IPS-20b (cell line): ENCODE data around the gene PIGN.

Experiments
- H3K27ac ChIP-seq: one replicate; pipeline ENCODE4 v1.5.1; 2013; ENCODE audit warnings: low read length
- H3K27me3 ChIP-seq: 2 replicates; pipeline ENCODE4 v1.6.1; 2013; ENCODE audit warnings: mild to moderate bottlenecking, low read length, inconsistent platforms; ENCODE audit not compliant: insufficient read depth
- H3K36me3 ChIP-seq: 2 replicates; pipeline ENCODE4 v1.6.1; 2013; ENCODE audit warnings: low read depth, mild to moderate bottlenecking, inconsistent platforms, low read length, moderate library complexity; ENCODE audit not compliant: insufficient read depth
- H3K4me1 ChIP-seq: 2 replicates; pipeline ENCODE4 v1.6.1; 2013; ENCODE audit warnings: mild to moderate bottlenecking, control low read depth, inconsistent platforms, low read length, moderate library complexity; ENCODE audit not compliant: insufficient read depth
- H3K4me3 ChIP-seq: 2 replicates; pipeline ENCODE4 v1.5.1; 2013; ENCODE audit warnings: mild to moderate bottlenecking, low read length, inconsistent platforms
- H3K9ac ChIP-seq: 2 replicates; pipeline ENCODE4 v1.6.1; 2013; ENCODE audit warnings: low read depth, mild to moderate bottlenecking, inconsistent platforms, low read length, moderate library complexity
- H3K9me3 ChIP-seq: 2 replicates; pipeline ENCODE4 v1.6.1; 2013; ENCODE audit warnings: mild to moderate bottlenecking, low read depth, low read length, inconsistent platforms; ENCODE audit not compliant: insufficient read depth

Gene PIGN

DNA sequence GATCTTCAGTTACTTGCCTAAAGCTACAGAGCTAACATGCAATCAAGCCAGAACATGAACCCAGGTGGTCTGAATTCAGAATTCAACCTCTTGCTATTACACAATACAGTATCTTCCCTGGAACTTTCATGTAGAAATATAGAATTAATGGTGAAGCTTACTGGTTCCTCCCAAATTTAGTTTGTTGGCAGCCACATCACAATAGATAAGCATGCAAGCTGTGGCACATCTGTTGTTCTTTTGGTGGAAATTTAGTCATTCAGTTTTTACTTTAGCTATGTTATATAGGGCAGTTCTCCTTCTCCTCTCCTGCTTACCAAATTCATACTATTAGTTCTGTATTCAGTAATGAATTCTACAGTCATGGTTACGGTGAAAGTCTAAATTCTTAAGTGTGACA is 193.0 kb downstream of the PIGN start:
- Histone ChIP-seq H3K4me3 (no peak overlapping the region), H3K9ac (no peak overlapping the region), H3K27ac (no peak overlapping the region), H3K9me3 (no peaks in the 10 kb centered on the region), H3K36me3 (no peaks in the 10 kb centered on the region), H3K4me1 (peaks cover 9% of the 10 kb centered on the region), H3K27me3 (no peaks in the 10 kb centered on the region)

DNA sequence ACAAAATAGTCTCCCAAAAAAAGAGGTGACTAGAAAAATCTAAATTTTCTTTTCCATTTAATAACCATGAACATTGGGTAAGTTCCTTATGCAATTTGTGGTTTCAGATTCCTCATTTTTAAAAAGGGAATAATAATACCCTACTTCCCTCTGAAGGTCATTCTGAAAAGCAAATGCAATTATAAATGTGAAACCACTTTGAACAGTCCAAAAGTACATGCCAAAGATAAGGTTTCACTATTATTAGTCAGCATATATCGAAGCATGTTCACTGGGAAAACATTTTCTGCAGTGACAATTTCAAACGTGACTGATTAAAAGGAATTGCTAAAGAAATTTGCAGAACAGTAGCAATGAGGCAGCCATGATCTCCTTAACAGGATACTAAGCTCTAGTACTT is 193.9 kb downstream of the PIGN start:
- Histone ChIP-seq H3K9me3 (no peaks in the 10 kb centered on the region), H3K4me1 (peaks cover 5% of the 10 kb centered on the region; the same call in 1 of the 2 replicates), H3K27ac (no peak overlapping the region), H3K4me3 (no peak overlapping the region), H3K27me3 (no peaks in the 10 kb centered on the region), H3K9ac (no peak overlapping the region), H3K36me3 (no peaks in the 10 kb centered on the region)

DNA sequence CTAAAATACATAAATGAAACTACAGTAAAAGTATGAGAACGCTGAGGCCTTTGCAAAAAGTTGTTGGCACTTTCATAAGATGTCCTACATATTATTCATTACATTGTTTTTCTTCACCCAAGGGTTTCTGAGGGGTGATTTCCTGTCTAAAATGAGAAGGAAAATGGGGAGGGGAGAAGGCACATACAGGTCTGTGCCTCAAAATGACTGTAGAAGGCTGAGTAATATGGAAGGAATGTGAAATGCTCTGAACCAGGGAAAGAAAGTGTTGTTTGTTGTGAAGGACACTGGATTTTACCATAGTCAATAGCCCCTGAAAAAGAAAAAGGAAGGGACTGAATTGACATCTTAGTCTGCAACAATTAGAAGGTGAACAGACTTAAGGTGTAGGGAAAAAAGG is 194.6 kb downstream of the PIGN start:
- Histone ChIP-seq H3K27ac (no peak overlapping the region), H3K9me3 (no peaks in the 10 kb centered on the region), H3K27me3 (no peaks in the 10 kb centered on the region), H3K4me1 (peaks cover 5% of the 10 kb centered on the region; the same call in 1 of the 2 replicates), H3K36me3 (no peaks in the 10 kb centered on the region), H3K4me3 (no peak overlapping the region), H3K9ac (no peak overlapping the region)

DNA sequence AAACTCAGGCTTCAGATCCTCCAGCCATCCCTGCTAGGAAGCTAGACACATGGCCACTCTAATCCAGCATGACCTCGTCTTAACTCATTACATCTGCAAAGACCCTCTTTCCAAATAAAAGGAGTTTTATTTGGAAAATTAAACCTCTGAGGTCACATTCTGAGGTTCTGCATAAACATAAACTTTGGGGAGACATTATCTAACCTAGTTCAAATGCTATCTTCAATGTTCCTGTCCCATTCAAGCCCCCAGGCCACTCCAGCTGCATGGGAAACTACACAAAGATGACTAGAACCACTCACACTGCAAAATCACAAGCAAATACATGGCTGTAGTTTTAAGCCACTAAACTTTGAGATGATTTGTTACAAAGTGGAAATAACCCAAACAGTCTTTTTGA is 195.0 kb downstream of the PIGN start:
- Histone ChIP-seq H3K36me3 (no peaks in the 10 kb centered on the region), H3K9me3 (no peaks in the 10 kb centered on the region), H3K27ac (no peak overlapping the region), H3K4me1 (peaks cover 5% of the 10 kb centered on the region; the same call in 1 of the 2 replicates), H3K27me3 (no peaks in the 10 kb centered on the region), H3K9ac (no peak overlapping the region), H3K4me3 (no peak overlapping the region)

DNA sequence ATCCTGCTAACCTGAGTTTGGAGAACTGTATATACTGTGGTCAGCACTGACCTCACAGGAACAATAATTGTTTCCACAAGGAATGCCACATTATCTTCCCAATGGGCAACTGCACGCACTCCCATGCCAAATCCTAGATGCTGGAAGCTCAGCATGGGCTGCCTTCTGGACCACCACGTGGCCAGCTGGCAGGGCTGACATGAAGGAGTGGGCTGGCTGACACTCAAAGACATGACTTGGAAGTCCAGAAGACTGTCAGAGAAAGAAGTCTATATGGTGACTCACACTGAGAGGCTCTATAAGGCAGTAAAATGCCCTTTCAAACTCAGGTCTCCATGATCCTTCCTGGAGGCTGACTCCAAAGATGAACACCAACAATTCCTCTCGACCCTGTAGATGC is 195.7 kb downstream of the PIGN start:
- Histone ChIP-seq H3K36me3 (no peaks in the 10 kb centered on the region), H3K9me3 (no peaks in the 10 kb centered on the region), H3K27me3 (no peaks in the 10 kb centered on the region), H3K4me1 (peaks cover 5% of the 10 kb centered on the region; the same call in 1 of the 2 replicates), H3K9ac (no peak overlapping the region), H3K27ac (no peak overlapping the region), H3K4me3 (no peak overlapping the region)
